GM23338 (cell line): ENCODE results near the gene CDH23. TPM values are rescaled to one million over a fixed set of nuclear protein-coding genes. Genes with fewer than 3 reads are reported as not detected.

Experiments used
- ATAC-seq: fragments of 200-7000 bp; cut with Tn5 transposase; 3 replicates; pipeline ENCODE4 v1.9.1; 2020
- DNase-seq: peaks from one replicate; pipeline ENCODE4 v3.0.0-alpha.2; 2015; ENCODE audit warnings: low spot score
- H2AFZ ChIP-seq: fragments of 200-600 bp; sonication (generic); 2 replicates; pipeline ENCODE4 v1.8.0; 2016; ENCODE audit warnings: antibody characterized with exemption, mild to moderate bottlenecking, moderate library complexity
- H3F3A ChIP-seq: fragments of 200-600 bp; sonication (generic); replicated peaks from 2 replicates; pipeline ENCODE4 v1.8.0; 2017; ENCODE audit warnings: antibody characterized with exemption, mixed run types, low read depth
- H3K27ac ChIP-seq: fragments of 200-600 bp; sonication (generic); 2 replicates; pipeline ENCODE4 v1.6.1; 2016; ENCODE audit warnings: low read depth
- H3K27me3 ChIP-seq: fragments of 200-600 bp; sonication (generic); 2 replicates; pipeline ENCODE4 v1.8.0; 2016; ENCODE audit warnings: mild to moderate bottlenecking, mixed run types, moderate library complexity; ENCODE audit not compliant: insufficient read depth
- H3K36me3 ChIP-seq: fragments of 200-600 bp; sonication (generic); 2 replicates; pipeline ENCODE4 v1.8.0; 2016; ENCODE audit warnings: mild to moderate bottlenecking; ENCODE audit not compliant: insufficient read depth
- H3K4me1 ChIP-seq: fragments of 200-600 bp; sonication (generic); 2 replicates; pipeline ENCODE4 v1.8.0; 2016; ENCODE audit warnings: mild to moderate bottlenecking, moderate library complexity; ENCODE audit not compliant: insufficient read depth
- H3K4me2 ChIP-seq: fragments of 200-600 bp; sonication (generic); 2 replicates; pipeline ENCODE4 v1.7.1; 2017; ENCODE audit warnings: mixed run types
- H3K4me3 ChIP-seq: fragments of 200-600 bp; sonication (generic); 2 replicates; pipeline ENCODE4 v1.6.1; 2016; ENCODE audit warnings: mixed run types
- H3K79me2 ChIP-seq: fragments of 200-600 bp; sonication (generic); replicated peaks from 2 replicates; pipeline ENCODE4 v1.8.0; 2017; ENCODE audit warnings: mild to moderate bottlenecking; ENCODE audit not compliant: insufficient read depth
- H3K9me2 ChIP-seq: fragments of 200-600 bp; sonication (generic); 2 replicates; pipeline ENCODE4 v1.8.0; 2017; ENCODE audit not compliant: insufficient read depth
- H4K20me1 ChIP-seq: fragments of 200-600 bp; sonication (generic); replicated peaks from 2 replicates; pipeline ENCODE4 v1.8.0; 2017; ENCODE audit warnings: mild to moderate bottlenecking; ENCODE audit not compliant: insufficient read depth
- H3K27ac Mint-ChIP-seq: 2 replicates; pipeline ENCODE4 v1.8.0; 2020; ENCODE audit warnings: inconsistent platforms, mild to moderate bottlenecking, moderate library complexity, mixed read lengths
- H3K27me3 Mint-ChIP-seq: 3 replicates; pipeline ENCODE4 v1.8.0; 2022; ENCODE audit warnings: low read depth, mild to moderate bottlenecking, moderate library complexity, mixed read lengths, inconsistent platforms; ENCODE audit not compliant: insufficient read depth, poor library complexity
- H3K36me3 Mint-ChIP-seq: 3 replicates; pipeline ENCODE4 v1.8.0; 2021; ENCODE audit warnings: low read depth, mild to moderate bottlenecking, inconsistent platforms, moderate library complexity, mixed read lengths
- H3K4me1 Mint-ChIP-seq: 3 replicates; pipeline ENCODE4 v1.8.0; 2020; ENCODE audit warnings: mild to moderate bottlenecking, inconsistent platforms, mixed read lengths
- H3K4me3 Mint-ChIP-seq: 3 replicates; pipeline ENCODE4 v1.8.0; 2021; ENCODE audit warnings: moderate library complexity, mild to moderate bottlenecking, inconsistent platforms, mixed read lengths
- H3K9me3 Mint-ChIP-seq: 3 replicates; pipeline ENCODE4 v1.8.0; 2020; ENCODE audit warnings: moderate library complexity, mild to moderate bottlenecking, inconsistent platforms, mixed read lengths
- EZH2 ChIP-seq: fragments of 200-600 bp; sonication (generic); IDR thresholded peaks from one replicate; pipeline ENCODE4 v1.8.0; 2017; ENCODE audit warnings: antibody characterized with exemption, mild to moderate bottlenecking, low read depth; ENCODE audit not compliant: unreplicated experiment
- NANOG ChIP-seq: IDR thresholded peaks from 2 replicates; pipeline ENCODE4 v1.6.1; 2016; ENCODE audit warnings: antibody characterized with exemption, borderline replicate concordance
- POLR2AphosphoS5 ChIP-seq: IDR thresholded peaks from 2 replicates; pipeline ENCODE4 v1.6.1; 2016; ENCODE audit warnings: antibody characterized with exemption, low read depth
- ZNF114 ChIP-seq: fragments of 250-450 bp; sonication (Bioruptor Pico); IDR thresholded peaks from 2 replicates; pipeline ENCODE4 v1.5.0; 2020; ENCODE audit warnings: mild to moderate bottlenecking, moderate library complexity
- polyA plus RNA-seq: library from polyadenylated mRNA; unstranded; fragments of >200 nt; fragmentation: Nextera tagmentation; extraction: Ambion mirVana; gene quantifications from 2 replicates; pipeline ENCODE4 v1.2.1, GENCODE V29; 2016
- total RNA-seq: library from RNA; depleted of rRNA; stranded (reverse); fragments of >200 nt; shearing (Covaris generic); gene quantifications from 2 replicates; pipeline ENCODE4 v1.2.3, GENCODE V29; 2014
- TF ChIP-seq, protein P1 (sequence below): IDR thresholded peaks from one replicate; pipeline ENCODE4 v1.6.1; 2018; ENCODE audit warnings: antibody characterized with exemption; ENCODE audit not compliant: unreplicated experiment

CDH23 gene
- total and polyA plus RNA-seq, 2 experiments from 2014 or later = 0.95 to 4.3 TPM

DNA sequence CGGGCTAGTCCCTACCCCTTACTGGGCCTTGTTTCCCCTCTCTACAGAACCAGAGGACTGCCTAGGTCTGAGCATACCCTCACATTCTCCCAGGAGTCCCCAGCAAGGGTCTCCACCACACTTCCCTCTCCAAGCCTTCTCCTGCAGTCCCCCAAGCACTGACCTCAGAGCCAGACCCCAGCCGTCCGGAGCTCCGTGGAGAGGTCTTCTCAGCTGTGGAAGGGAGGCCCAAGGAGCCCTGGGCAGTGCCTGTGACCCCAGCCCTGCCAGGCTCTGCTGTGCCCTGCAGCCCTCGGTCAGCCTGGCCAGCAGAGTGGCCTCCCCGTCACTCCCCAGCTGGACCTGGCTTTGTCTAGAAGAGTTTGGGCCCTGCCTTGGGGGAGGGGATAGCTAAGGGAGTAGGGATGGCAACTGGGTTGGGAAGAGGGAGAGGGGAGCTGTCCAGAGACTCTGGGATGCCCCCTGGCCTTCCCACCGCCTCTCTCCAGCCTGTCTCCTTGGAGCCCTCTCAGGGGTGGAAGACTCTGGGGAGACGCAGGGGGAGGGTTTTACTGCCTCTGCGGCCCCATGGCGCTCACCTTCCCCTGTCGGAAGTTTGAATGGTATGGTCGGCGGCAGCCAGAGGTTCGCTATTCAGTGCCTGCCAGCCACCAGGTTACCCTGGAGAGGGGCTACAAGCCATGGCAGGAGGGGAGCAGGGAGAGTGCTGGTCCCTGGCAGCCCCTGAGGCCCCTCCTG is 322.9 kb downstream of the CDH23 start, which contains the start of gene C10orf105:
TSS of gene C10orf105 (minus strand) at position 315 of the 738 bp plus-strand sequence. CDS start 3,441 bp downstream, outside the sequence.
- peak within 1 kb of the TSS; percentile 43; the same call in 1 of the 2 replicates for H3K4me2 ChIP-seq
- H3K4me3 ChIP-seq = no peak within 1 kb of the TSS
- Mint-ChIP-seq H3K4me1 (peaks cover 5% of the 10 kb centered on the region; the same call in 2 of the 3 replicates), H3K9me3 (no peaks in the 10 kb centered on the region), H3K36me3 (no peaks in the 10 kb centered on the region), H3K27ac (no peak within 1 kb of the TSS), H3K4me3 (no peak within 1 kb of the TSS; the same call in 2 of the 3 replicates), H3K27me3 (peaks cover 23% of the 10 kb centered on the region)
- no peaks in the 10 kb centered on the region for H3K4me1 ChIP-seq
- no peaks in the 10 kb centered on the region for H3K9me2 ChIP-seq
- no peaks in the 10 kb centered on the region for H3K36me3 ChIP-seq
- no peak within 1 kb of the TSS for H3K27ac ChIP-seq
- ATAC-seq (peak; percentile 89), DNase-seq (peak; percentile 66)
- TF ChIP-seq NANOG = no peak
- TF ChIP-seq, protein P1, sequence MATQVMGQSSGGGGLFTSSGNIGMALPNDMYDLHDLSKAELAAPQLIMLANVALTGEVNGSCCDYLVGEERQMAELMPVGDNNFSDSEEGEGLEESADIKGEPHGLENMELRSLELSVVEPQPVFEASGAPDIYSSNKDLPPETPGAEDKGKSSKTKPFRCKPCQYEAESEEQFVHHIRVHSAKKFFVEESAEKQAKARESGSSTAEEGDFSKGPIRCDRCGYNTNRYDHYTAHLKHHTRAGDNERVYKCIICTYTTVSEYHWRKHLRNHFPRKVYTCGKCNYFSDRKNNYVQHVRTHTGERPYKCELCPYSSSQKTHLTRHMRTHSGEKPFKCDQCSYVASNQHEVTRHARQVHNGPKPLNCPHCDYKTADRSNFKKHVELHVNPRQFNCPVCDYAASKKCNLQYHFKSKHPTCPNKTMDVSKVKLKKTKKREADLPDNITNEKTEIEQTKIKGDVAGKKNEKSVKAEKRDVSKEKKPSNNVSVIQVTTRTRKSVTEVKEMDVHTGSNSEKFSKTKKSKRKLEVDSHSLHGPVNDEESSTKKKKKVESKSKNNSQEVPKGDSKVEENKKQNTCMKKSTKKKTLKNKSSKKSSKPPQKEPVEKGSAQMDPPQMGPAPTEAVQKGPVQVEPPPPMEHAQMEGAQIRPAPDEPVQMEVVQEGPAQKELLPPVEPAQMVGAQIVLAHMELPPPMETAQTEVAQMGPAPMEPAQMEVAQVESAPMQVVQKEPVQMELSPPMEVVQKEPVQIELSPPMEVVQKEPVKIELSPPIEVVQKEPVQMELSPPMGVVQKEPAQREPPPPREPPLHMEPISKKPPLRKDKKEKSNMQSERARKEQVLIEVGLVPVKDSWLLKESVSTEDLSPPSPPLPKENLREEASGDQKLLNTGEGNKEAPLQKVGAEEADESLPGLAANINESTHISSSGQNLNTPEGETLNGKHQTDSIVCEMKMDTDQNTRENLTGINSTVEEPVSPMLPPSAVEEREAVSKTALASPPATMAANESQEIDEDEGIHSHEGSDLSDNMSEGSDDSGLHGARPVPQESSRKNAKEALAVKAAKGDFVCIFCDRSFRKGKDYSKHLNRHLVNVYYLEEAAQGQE = peak; percentile 29
- no peaks in the 10 kb centered on the region for H3F3A ChIP-seq
- no peaks in the 10 kb centered on the region for H3K27me3 ChIP-seq
- no peaks in the 10 kb centered on the region for H4K20me1 ChIP-seq
- H3K79me2 ChIP-seq = no peaks in the 10 kb centered on the region
- peak within 1 kb of the TSS; percentile 85 for H2AFZ ChIP-seq

DNA sequence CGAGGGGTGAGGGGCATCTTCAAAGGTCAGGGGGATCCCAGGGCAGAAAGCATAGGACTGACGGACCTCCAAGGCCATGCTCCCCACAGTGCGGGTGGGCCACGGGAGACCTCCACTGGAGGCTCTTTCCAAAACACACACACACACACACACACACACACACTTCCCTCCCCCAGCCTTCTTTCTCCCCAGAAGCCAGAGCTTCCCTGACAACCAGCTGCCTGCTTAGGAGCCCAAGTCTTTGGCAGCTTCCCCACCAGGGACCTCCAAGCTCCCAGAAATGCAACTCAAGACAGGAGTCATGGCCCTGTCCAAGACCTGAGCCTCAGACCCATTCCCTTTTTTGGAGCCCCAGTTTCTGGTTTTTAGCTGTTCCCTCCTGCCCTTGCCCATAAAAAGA is 323.6 kb downstream of the CDH23 start:
- peaks cover 5% of the 10 kb centered on the region; the same call in 2 of the 3 replicates for H3K4me1 Mint-ChIP-seq
- H3K4me3 ChIP-seq = no peak overlapping the region
- H3K4me3 Mint-ChIP-seq = no peak overlapping the region; the same call in 2 of the 3 replicates
- ATAC-seq (no peak), DNase-seq (no peak)
- peak overlapping the region; percentile 85 for H2AFZ ChIP-seq
- no peak overlapping the region for H3K27ac ChIP-seq
- H4K20me1 ChIP-seq = no peaks in the 10 kb centered on the region
- H3K27me3 Mint-ChIP-seq = peaks cover 23% of the 10 kb centered on the region
- no peak for TF ChIP-seq POLR2AphosphoS5
- no peak for TF ChIP-seq ZNF114 (CRISPR knock-in tag)
- no peaks in the 10 kb centered on the region for H3K9me2 ChIP-seq
- no peaks in the 10 kb centered on the region for H3K79me2 ChIP-seq
- H3K27ac Mint-ChIP-seq = no peak overlapping the region
- H3K9me3 Mint-ChIP-seq = no peaks in the 10 kb centered on the region
- no peaks in the 10 kb centered on the region for H3K4me1 ChIP-seq
- H3F3A ChIP-seq = no peaks in the 10 kb centered on the region
- H3K36me3 ChIP-seq = no peaks in the 10 kb centered on the region
- H3K36me3 Mint-ChIP-seq = no peaks in the 10 kb centered on the region
- H3K27me3 ChIP-seq = no peaks in the 10 kb centered on the region
- no peak overlapping the region for H3K4me2 ChIP-seq

DNA sequence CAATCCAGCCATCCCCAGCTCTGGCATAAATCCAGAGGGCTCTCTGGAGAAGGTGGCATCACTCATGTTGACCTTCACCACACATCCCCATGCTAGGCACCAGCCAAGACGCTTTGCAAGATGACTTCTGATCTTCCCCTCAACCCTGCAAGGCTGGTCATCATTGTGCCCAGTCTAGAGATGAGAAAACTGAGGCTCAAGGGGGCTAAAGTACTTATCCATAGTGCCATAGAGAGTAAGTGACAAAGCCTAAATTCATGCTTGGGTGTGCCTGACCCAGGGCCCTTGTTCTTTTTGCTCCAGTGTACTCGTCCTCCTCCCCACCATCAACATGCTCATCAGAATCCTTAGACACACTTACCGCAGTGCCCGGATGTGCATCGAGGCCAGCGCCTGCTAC is 324.6 kb downstream of the CDH23 start:
- Histone ChIP-seq H4K20me1 (no peaks in the 10 kb centered on the region), H3K4me2 (no peak overlapping the region), H3F3A (no peaks in the 10 kb centered on the region), H3K27me3 (no peaks in the 10 kb centered on the region), H3K9me2 (no peaks in the 10 kb centered on the region), H3K79me2 (no peaks in the 10 kb centered on the region), H3K4me3 (no peak overlapping the region), H3K4me1 (no peaks in the 10 kb centered on the region), H3K27ac (no peak overlapping the region), H3K36me3 (no peaks in the 10 kb centered on the region), H2AFZ (no peak overlapping the region)
- Mint-ChIP-seq H3K9me3 (no peaks in the 10 kb centered on the region), H3K36me3 (no peaks in the 10 kb centered on the region), H3K4me1 (peaks cover 11% of the 10 kb centered on the region), H3K4me3 (no peak overlapping the region), H3K27me3 (peaks cover 23% of the 10 kb centered on the region), H3K27ac (no peak overlapping the region)
- ATAC-seq (no peak), DNase-seq (no peak)
- TF ChIP-seq EZH2 = no peak
- TF ChIP-seq, protein P1 = no peak
